T-helper 2 cell (primary cell): ENCODE measurements around the gene SLCO3A1.
"Not testable (repeated sequence)": the region's sequence is repeated elsewhere in the genome, so short reads cannot be mapped to it uniquely, and the experiment has no call there.

Source experiments
- DNase-seq, 5 experiments: peaks; one replicate each; pipeline versions ENCODE4 v3.0.0 to v3.0.0-alpha.2; 2012 to 2022

SLCO3A1 gene

GRCh38 chr15:92166751-92167405, 313.4 kb downstream of the SLCO3A1 start:
- DNase-seq, result no peak

GRCh38 chr15:92167451-92167850, 313.9 kb downstream of the SLCO3A1 start:
- DNase-seq, result no peak

- DNase-seq, result no peak
These were observed 314.7 kb downstream of the SLCO3A1 start for GRCh38 chr15:92168066-92168683.

GRCh38 chr15:92170897-92171296, 317.4 kb downstream of the SLCO3A1 start:
- no peak for DNase-seq

- no peak for DNase-seq
These were observed 325.4 kb downstream of the SLCO3A1 start for GRCh38 chr15:92178911-92179310.

GRCh38 chr15:92184142-92184541, 330.6 kb downstream of the SLCO3A1 start:
- DNase-seq, result no peak

GRCh38 chr15:92184679-92185230, 331.2 kb downstream of the SLCO3A1 start:
- no peak for DNase-seq

- DNase-seq, result no peak
These were observed 334.5 kb downstream of the SLCO3A1 start for GRCh38 chr15:92187975-92188374.

GRCh38 chr15:92189166-92189565, 335.7 kb downstream of the SLCO3A1 start:
- no peak for DNase-seq

- no peak for DNase-seq
These were observed 341.7 kb downstream of the SLCO3A1 start for GRCh38 chr15:92195241-92195640.

- DNase-seq, result no peak
These were observed 342.8 kb downstream of the SLCO3A1 start for GRCh38 chr15:92196342-92196741.

- no peak for DNase-seq
These were observed 344.2 kb downstream of the SLCO3A1 start for GRCh38 chr15:92197746-92198145.

- no peak for DNase-seq
These were observed 347.4 kb downstream of the SLCO3A1 start for GRCh38 chr15:92200891-92201290.

- DNase-seq, result no peak
These were observed 351.8 kb downstream of the SLCO3A1 start for GRCh38 chr15:92205255-92205739.

- not testable (repeated sequence) for DNase-seq
These were observed 354.1 kb downstream of the SLCO3A1 start for GRCh38 chr15:92207601-92208000.
